Measurements from ENCODE around the gene C1QA.

C1QA gene

DNA sequence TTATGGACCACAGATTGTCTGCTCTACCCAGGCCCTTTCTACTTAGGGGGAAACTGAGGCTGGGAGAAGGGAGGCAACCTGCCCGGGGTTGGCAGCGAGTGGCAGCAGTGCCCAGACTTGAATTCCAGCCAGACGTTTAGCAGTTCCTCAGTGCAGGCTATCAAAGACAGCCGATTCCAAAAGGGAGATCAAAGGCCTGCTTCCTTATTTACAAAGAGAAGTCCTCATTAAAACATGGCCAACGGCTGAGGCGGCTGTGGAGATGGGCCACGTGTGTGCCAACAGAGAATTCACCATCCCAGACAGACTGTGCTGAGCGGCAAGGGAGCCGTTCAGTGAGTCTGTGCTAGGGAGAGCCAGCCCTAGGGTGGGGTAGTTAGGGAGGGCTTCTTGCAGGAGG, 44.3 kb downstream of the C1QA start:
- no peak overlapping the region for H3K4me2 ChIP-seq
- TF ChIP-seq Cebpa-rat (IDR thresholded peaks at IDR 0.05), result no peak
- H3K9me3 ChIP-seq, result no peaks in the 10 kb centered on the region
- H3K27ac ChIP-seq, result no peak overlapping the region
- no peaks in the 10 kb centered on the region for H4K20me1 ChIP-seq
- no peaks in the 10 kb centered on the region for H3K36me3 ChIP-seq
- no peaks in the 10 kb centered on the region for H3K27me3 ChIP-seq
- H3K4me1 ChIP-seq, result no peaks in the 10 kb centered on the region
- H3K9ac ChIP-seq, result no peak overlapping the region
- H3K4me3 ChIP-seq, result no peak overlapping the region

GRCh38 chr1:22681556-22682276, 45.3 kb downstream of the C1QA start:
- Histone ChIP-seq H3K36me3 (no peaks in the 10 kb centered on the region), H4K20me1 (no peaks in the 10 kb centered on the region), H3K4me3 (no peak overlapping the region), H3K27ac (no peak overlapping the region), H3K9ac (no peak overlapping the region), H3K27me3 (no peaks in the 10 kb centered on the region), H3K4me2 (no peak overlapping the region), H3K4me1 (no peaks in the 10 kb centered on the region), H3K9me3 (no peaks in the 10 kb centered on the region)
- no peak for TF ChIP-seq Cebpa-rat (IDR thresholded peaks at IDR 0.05)

GRCh38 chr1:22683547-22683946, 47.1 kb downstream of the C1QA start:
- Histone ChIP-seq H3K9ac (no peak overlapping the region), H3K9me3 (no peaks in the 10 kb centered on the region), H4K20me1 (no peaks in the 10 kb centered on the region), H3K27ac (no peak overlapping the region), H3K4me3 (no peak overlapping the region), H3K4me1 (no peaks in the 10 kb centered on the region), H3K4me2 (no peak overlapping the region), H3K27me3 (no peaks in the 10 kb centered on the region), H3K36me3 (no peaks in the 10 kb centered on the region)
- TF ChIP-seq Cebpa-rat (IDR thresholded peaks at IDR 0.05), result no peak

DNA sequence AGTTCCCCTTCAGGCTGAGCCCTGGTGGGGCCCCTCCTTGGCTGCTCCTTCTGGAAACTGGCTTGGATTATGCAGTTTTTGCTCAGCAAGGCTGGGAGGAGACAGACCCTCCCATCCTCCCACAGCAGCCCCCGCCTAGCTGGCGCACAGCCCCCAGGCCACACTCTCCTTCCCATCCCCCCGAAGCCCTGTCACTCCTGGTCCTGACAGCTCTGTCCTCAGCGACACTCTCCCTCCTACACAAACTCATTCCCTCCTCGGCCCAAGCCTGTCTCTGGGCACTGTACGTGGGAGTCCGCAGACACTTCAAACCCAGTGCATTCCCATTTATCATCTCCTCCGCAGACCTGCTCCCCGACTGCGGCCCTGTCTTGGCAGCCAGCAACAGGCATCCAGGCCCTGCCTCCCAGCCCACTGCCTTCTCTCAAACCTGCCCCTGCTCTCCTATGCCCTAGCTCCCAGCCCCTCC, 49.2 kb downstream of the C1QA start:
- Histone ChIP-seq H3K9ac (no peak overlapping the region), H3K36me3 (no peaks in the 10 kb centered on the region), H3K4me2 (no peak overlapping the region), H3K27me3 (no peaks in the 10 kb centered on the region), H4K20me1 (no peaks in the 10 kb centered on the region), H3K9me3 (no peaks in the 10 kb centered on the region), H3K27ac (no peak overlapping the region), H3K4me3 (no peak overlapping the region), H3K4me1 (no peaks in the 10 kb centered on the region)
- no peak for TF ChIP-seq Cebpa-rat (IDR thresholded peaks at IDR 0.05)

- Histone ChIP-seq H4K20me1 (no peaks in the 10 kb centered on the region), H3K27ac (no peak overlapping the region), H3K4me3 (no peak overlapping the region), H3K9ac (no peak overlapping the region), H3K36me3 (no peaks in the 10 kb centered on the region), H3K4me1 (no peaks in the 10 kb centered on the region), H3K4me2 (no peak overlapping the region), H3K9me3 (no peaks in the 10 kb centered on the region), H3K27me3 (no peaks in the 10 kb centered on the region)
- TF ChIP-seq Cebpa-rat (IDR thresholded peaks at IDR 0.05), result no peak
Observed at GRCh38 chr1:22687191-22687590, 50.8 kb downstream of the C1QA start.

DNA sequence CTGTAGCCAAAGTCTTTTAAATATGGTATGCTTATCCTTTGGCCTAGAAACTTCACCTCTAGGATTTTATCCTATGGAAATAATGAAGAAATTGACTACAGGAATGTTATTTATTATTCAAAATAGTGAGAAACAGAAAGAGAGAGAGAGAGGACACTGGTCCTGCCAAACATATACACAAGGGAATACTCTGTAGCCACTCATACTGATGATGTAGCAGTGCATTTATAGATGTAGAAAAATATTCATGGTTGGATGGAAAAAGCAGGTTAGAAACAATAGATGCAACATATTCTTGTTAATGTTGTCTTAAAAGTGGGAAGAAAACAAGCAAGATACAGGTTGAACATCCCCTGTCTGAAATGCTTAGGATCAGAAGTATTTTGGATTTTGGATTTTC, 52.0 kb downstream of the C1QA start:
- H3K9ac ChIP-seq, result no peak overlapping the region
- TF ChIP-seq Cebpa-rat (IDR thresholded peaks at IDR 0.05), result no peak
- no peaks in the 10 kb centered on the region for H3K27me3 ChIP-seq
- H3K9me3 ChIP-seq, result no peaks in the 10 kb centered on the region
- H3K4me1 ChIP-seq, result no peaks in the 10 kb centered on the region
- no peaks in the 10 kb centered on the region for H3K36me3 ChIP-seq
- no peak overlapping the region for H3K4me2 ChIP-seq
- no peak overlapping the region for H3K27ac ChIP-seq
- H4K20me1 ChIP-seq, result no peaks in the 10 kb centered on the region
- H3K4me3 ChIP-seq, result no peak overlapping the region
